ENCODE results near the gene CXADR.
"Not testable (repeated sequence)": the region's sequence is repeated elsewhere in the genome, so short reads cannot be mapped to it uniquely, and the experiment has no call there.

The CXADR gene

DNA sequence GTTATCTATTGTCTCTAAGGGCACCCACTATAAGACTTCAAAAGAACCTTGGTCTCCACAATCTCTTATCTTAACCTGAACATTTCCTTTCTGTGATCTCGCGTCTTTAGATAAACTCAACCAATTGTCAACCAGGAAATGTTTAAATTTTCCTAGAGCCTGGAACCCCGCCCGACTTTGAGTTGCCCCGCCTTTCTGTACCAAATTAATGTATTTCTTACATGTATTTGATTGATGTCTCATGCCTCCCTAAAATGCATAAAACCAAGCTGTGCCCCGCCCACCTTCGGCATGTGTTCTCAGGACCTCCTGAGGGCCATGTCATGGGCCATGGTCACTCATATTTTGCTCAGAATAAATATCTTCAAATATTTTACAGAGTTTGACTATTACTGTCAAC, 5.9 kb upstream of the CXADR start:
- DNase-seq, result no peak

DNA sequence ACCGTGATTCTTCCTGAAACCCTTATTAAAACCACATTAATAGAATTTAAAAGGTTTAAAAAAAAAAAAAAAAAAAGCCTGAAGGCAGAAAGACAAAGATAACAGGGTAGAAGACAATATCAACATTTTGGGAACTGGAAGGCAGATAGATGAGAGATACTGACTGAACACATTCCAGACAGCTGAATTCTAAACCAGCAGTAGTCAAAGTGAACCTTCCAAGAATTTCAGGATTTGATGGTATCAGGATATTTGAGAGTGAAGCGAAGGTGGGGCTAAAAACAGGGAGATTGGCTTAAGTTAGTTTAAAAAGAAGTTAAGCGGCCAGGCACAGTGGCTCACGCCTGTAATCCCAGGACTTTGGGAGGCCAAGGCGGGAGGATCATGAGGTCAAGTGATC, 5.3 kb upstream of the CXADR start:
- no peak for DNase-seq

DNA sequence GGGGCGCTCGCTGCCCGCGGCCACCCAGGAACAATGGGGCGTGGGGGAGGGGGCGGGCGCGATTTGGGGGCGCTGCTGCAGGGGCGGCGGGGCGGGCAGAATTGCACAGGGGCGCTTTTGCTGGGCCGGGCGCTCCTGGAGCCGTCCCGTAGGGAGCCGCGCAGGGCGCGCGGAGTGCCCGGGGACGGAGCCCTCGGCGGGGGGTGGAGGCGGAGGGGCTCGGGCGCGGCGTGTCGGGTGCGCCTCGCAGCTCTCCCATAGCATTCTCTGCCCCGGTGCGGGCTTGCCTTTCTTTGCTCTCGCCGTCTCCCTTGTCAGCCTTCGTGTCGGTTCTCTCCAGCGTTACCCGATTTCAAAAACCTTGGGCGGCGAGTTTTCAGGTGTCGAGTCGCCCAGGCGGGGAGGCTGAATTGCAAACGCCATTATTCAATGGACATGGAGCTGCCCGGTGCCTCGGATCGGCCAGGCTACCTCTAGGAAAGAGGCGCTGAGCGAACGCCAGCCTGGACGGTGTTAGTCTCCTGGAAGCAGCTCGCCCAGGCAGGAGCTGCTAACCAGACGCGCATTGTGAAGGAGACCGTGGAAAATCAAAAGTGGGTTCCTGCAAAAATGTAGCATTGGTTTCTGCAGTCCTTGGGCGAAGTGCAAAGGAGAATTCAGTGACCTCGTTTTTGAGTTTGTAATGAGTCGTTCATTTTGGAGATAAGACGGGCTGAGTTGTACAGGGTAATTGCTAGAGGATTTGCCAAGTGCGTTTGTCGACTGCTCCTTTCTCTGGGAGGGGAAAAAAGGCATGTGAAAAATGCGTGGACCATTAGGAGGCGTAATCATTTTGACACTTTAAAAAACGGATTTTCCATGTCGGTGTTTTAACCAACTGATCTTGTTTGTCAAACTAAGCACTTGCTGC, 626 bp downstream of the CXADR start:
- DNase-seq, result peak; percentile 31

DNA sequence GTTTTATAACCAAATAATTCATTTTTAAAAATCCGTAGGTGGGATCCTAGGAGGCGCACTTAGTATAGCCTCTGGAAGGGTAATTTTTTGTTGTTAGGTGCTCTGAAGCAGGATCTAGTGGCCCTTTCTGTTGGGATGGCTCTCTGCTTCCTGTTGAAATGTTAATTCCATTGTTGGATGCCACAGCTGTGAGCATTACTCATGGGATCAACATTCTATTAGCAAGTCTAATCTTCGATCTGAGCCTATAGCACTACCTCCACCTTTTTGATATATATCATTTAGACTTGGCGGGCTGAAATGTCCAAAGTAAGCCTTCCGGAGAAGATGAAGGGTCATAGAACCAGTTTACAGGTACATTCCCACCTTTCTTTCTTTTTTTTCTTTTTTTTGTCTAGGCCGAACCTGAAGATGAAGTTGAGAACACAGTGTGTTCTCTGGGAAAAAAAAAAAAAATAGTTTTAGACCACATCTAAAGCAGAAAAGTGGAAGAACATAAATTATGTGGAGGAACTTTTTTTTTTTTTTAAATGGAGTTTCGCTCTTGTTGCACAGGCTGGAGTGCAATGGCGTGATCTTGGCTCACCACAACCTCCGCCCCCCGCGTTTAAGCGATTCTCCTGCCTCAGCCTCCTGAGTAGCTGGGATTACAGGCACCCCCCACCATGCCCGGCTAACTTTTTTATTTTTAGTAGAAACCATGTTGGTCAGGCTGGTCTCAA, 1.4 kb downstream of the CXADR start:
- DNase-seq, result no peak

DNA sequence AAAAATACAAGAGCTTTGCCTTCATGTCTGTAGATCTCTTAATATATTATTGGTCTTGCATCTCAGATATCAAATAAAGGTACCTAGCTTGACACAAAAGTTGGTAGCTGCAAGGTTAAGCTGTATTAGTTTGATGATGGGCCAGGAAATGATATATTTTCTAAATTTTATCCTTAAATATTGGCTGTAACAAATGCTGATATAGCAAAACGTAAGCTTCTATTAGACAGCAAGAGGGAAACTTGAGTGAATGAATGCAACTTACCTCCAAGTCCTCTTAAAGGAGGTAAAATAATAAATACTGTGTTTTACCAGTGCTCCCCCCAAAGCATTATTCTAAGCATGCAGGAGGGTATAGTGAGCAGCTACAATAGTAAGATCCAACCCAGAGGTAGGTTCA, 4.2 kb downstream of the CXADR start:
- not testable (repeated sequence) for DNase-seq

DNA sequence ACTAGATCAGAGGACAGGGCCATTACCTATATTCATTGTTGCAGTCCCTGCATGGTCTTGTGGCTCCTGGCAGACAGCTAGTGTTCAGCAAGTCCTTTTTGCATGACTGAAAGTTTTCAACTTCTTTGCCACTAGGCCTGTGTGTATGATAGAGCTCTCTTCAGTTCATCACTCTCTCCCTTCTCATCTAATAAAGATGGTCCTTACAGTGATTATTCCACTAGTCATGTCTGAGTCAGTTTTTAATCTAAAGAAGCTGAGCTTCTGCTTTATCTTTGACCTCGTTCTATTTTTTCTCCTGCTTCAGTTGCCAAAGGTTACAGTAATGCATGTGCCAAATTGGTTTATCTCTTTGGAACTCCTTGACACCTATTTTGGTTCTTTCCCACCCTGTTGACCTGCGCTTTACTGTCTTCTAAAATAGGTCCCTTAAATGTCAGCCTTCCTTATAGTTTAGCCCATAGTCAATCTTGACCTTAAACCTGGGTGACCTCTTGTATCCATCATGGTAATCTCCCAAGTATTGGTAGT, 6.4 kb downstream of the CXADR start:
- DNase-seq, result no peak

- DNase-seq, result no peak
These were observed 7.2 kb downstream of the CXADR start for GRCh38 chr21:17519965-17520609.

DNA sequence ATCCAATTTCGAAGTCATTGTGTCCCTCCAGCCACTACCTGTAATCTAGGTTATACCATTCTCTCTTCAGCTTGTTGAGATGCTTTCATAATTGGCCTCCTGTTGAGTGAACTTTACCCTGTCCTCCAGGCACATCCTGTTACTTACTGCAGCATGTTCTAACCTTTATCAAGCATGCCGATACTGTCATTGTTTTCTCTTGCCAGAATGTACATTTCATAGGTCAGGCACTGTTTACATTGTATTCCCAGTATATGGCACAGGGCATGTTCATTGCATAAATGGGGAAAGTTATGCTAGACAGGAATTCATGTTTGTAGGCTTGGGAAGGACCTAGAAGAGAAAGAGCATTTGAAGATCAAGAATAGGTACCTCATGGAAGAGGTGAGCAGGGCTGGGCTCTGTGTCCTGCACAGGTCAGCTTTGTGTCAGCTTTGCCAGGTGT, 10.2 kb downstream of the CXADR start:
- DNase-seq, result no peak

DNA sequence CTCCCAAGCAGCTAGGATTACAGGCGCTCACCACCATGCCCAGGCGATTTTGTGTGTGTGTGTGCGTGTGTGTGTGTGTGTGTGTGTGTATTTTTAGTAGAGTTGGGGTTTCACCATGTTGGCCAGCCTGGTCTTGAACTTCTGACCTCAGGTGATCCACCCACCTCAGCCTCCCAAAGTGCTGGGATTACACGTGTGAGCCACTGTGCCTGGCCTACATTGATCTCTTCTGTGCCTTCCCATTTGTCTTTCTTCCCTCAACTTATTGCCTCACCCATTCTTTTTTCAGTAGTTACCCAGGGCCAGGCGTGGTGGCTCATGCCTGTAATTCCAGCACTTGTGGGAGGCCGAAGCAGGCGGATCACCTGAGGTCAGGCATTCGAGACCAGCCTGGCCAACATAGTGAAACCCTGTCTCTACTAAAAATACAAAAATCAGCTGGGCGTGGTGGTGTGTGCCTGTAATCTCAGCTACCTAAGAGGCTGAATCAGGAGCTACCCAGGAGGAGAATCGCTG, 11.2 kb downstream of the CXADR start:
- not testable (repeated sequence) for DNase-seq

DNA sequence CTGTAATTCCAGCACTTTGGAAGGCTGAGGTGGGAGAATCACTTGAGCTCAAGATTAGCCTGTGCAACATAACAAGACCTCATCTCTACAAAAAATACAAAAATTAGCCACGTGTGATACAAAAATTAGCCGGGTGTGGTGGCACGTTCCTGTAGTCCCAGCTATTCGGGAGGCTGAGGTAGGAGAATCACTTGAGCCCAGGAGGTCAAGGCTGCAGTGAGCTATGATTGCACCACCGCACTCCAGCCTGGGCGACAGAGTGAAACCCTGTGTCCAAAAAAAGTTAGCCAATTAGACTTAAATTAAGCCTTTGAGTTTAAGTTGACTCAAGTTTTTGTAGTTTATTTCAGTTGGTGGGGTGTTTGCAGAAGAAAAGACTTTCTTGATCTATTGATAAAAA, 11.8 kb downstream of the CXADR start:
- no peak for DNase-seq

- DNase-seq, result no peak
These were observed 13.9 kb downstream of the CXADR start for GRCh38 chr21:17526776-17527175.

DNA sequence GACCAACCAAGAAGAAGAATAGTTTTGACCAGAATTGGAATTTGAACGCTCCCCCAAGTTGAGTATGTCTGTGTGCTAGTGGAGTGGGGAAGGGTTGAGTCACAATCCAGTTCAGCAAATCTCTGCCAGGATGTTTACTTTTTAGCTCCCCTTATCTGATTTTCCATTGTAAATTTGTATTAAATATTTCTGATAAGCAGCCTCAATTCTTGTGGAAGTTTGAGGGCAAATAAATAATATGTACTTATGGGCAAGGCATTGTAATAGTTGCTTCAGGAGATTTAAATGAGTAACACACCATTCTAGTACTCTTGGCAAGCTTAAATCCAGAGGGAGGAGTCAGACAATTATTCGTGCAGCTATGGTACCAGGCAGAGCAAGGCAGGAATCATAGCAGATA, 14.4 kb downstream of the CXADR start:
- no peak for DNase-seq

GRCh38 chr21:17527711-17528110, 14.9 kb downstream of the CXADR start:
- no peak for DNase-seq

DNA sequence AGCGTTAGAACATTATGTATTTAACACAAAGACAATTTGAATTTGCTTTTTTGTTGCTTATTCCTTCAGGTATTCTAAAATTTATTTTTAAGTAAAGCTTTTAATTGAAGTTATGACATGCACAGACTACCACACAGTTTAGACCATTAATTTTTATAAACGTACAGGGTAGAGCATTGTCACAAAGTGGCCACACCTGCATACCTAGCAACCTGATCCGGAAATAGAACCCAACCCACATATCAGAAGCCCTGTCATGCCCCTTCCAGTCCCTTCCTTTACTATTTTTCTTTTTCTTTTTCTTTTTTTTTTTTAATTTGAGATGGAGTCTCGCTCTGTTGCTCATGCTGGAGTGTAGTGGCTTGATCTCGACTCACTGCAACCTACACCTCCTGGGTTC, 16.8 kb downstream of the CXADR start:
- DNase-seq, result no peak

DNA sequence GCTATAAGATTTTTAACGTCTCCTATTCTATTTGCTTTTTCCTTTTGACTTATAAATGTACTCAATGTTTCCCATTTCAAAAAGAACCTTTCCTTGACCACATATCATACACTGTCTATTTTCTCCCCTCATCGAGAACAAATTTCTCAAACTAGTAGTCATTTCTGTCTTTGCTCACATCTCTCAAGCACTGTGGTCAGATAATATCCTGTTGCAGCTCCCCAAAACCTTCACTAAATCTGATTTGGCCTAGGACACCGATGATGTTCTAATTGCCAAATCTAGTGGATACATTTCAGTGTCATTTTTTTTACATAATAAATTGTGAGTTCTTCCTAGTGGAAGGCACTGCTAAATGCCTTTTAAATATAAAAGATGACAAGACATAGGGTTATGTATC, 19.4 kb downstream of the CXADR start:
- no peak for DNase-seq

- no peak for DNase-seq
These were observed 23.5 kb downstream of the CXADR start for GRCh38 chr21:17536381-17536780.

GRCh38 chr21:17537299-17537698, 24.5 kb downstream of the CXADR start:
- no peak for DNase-seq

DNA sequence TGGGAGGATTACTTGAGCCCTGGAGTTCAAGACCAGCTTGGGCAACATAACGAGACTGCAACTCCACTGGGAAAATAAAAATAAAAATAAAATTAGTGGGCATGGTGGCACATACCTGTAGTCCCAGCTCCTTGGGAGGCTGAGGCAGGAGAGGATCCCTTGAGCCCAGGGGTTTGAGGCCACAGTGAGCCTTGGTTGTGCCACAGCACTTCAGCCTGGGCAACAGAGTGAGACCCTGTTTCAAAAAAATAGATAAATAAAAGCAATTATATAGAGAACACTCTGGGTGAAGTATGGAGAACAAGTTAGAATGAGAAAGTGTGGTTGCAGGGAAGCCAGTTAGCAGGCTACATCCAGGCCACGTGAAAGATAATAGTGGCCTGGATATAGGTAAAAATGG, 25.7 kb downstream of the CXADR start:
- DNase-seq, result no peak

DNA sequence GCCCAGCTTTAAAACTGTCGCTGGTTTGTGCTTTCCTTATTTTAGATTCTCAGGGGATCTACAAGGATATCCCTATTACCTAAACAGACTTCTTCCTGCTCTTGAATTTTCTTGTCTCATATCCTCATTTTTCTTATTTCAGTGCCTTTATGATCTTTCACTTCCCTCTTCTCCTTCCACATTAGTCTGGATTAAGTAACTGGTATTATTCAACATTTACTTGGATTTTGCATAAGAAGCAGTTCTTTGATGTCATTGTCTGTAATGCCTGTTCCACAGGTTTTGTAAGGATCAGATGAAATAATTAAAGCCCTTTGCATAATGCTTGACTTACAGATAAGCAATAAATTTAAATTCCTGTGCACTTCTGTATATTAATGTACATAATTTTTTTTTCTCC, 26.5 kb downstream of the CXADR start:
- DNase-seq, result no peak

- DNase-seq, result no peak
These were observed 27.0 kb downstream of the CXADR start for GRCh38 chr21:17539743-17540341.

DNA sequence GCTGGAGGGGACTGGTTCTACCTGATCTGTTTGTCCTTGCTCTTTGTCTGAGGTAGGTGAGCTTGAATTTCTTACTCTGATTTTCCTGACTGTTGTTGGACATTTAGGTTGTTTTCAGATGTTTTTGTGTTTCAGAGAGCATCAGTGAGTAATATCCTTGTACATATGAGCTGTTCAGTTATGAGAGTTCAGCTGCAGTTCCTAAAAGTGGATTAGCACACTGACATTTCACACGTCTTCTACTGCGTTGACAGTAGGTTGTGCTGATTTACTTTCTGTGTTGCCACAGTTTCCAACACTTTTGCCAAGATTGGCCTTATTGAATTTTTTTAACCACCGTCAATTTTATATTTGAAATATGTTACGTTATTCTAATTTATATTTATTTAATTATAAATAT, 27.7 kb downstream of the CXADR start:
- DNase-seq, result no peak

DNA sequence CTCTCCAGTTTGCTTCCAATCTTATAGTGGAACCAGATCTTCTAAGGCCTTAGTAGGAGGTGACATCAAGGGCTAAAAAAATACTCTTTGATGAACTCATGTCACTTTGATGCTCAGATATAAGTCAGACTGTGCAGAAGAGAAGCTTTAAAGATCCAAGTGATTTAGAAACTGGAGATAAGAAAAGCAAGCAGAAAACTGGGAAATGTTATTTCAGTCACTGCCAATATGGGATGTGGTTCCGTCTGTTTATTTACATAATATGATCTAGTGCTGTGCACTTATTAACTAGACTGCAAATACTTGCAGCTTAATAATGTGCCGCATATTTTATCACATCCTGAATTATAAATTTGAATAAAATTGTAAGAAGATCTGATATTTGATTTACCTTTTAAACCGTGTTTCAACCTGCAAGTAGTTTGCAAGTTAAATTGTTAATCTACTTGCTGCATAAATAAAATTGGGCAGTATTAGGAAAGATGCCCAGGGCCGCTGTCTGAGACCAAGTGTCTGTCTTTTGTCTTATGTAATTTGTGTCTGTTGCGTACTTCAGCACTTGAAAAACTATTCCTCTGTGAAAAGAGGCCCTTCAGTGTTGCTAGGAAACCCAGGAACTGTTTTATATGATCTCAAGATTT, 29.6 kb downstream of the CXADR start:
- no peak for DNase-seq
